ENCODE measurements around the gene OXCT1. TPM values are rescaled to one million over a fixed set of nuclear protein-coding genes. Genes with fewer than 3 reads are reported as not detected.

The OXCT1 gene
- total RNA-seq, 2 experiments from 2014 or later: 110 to 117 TPM

GRCh38 chr5:41891066-41891707 lies 21.0 kb upstream of the OXCT1 start:
- Mint-ChIP-seq H3K36me3 (no peaks in the 10 kb centered on the region), H3K9me3 (no peaks in the 10 kb centered on the region), H3K4me3 (no peak overlapping the region), H3K27me3 (peaks cover 15% of the 10 kb centered on the region), H3K27ac (no peak overlapping the region), H3K4me1 (ENCODE audit: low read depth) (peaks cover 17% of the 10 kb centered on the region)
- no peak for DNase-seq
- POLR2A ChIA-PET: interaction anchor here (0.9 kb wide), 1 partner anchor 13 kb away, joined by 3 read pairs; no protein-coding TSS in a partner anchor
- CTCF ChIA-PET: interaction anchor here (1.0 kb wide), 1 partner anchor 15 kb away, joined by 3 read pairs; no protein-coding TSS in a partner anchor
- intact Hi-C loops (cut with micrococcal nuclease): loop anchor here (2.0 kb wide), 1 partner anchor 16 kb away; no protein-coding TSS in a partner anchor

- H3K36me3 Mint-ChIP-seq: no peaks in the 10 kb centered on the region
- H3K9me3 Mint-ChIP-seq: no peaks in the 10 kb centered on the region
- ChIA-PET POLR2A (interaction anchor here (0.6 to 0.7 kb wide), 2 partner anchors 18 to 59 kb away, joined by 3 read pairs; no protein-coding TSS in a partner anchor), CTCF (no interaction called here)
- no peak for DNase-seq
- intact Hi-C loops (cut with micrococcal nuclease): no loop called here
- H3K27ac Mint-ChIP-seq: no peak overlapping the region
- no peaks in the 10 kb centered on the region for H3K4me1 Mint-ChIP-seq (ENCODE audit: low read depth)
- peaks cover 3% of the 10 kb centered on the region for H3K27me3 Mint-ChIP-seq
- H3K4me3 Mint-ChIP-seq: no peak overlapping the region
These were observed 15.1 kb upstream of the OXCT1 start for GRCh38 chr5:41885286-41885685.

DNA sequence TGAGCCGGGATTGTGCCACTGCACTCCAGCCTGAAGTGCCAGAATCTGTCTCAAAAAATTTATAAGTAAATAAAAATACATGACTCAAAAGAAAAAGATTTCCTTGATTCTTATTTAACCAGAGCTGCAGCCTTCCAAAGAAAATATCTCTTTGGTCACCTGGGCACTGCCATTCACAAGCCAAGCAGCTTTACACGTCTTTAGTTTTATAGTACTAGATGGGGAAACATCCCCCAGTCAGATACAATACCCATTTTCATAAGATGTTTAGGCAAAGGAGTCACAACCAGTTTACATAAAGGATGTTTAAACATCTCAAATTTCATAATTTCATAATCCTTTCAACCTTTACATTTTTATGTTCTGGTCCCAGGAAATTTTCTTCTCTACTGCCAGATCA lies 13.7 kb upstream of the OXCT1 start:
- POLR2A ChIA-PET: no interaction called here
- Mint-ChIP-seq H3K9me3 (no peaks in the 10 kb centered on the region), H3K27ac (no peak overlapping the region), H3K4me1 (ENCODE audit: low read depth) (no peaks in the 10 kb centered on the region), H3K36me3 (no peaks in the 10 kb centered on the region), H3K4me3 (no peak overlapping the region), H3K27me3 (peaks cover 4% of the 10 kb centered on the region)
- intact Hi-C loops (cut with micrococcal nuclease): no loop called here
- DNase-seq: no peak
- CTCF ChIA-PET: no interaction called here

- Mint-ChIP-seq H3K4me3 (no peak overlapping the region), H3K9me3 (no peaks in the 10 kb centered on the region), H3K36me3 (no peaks in the 10 kb centered on the region), H3K27ac (no peak overlapping the region), H3K27me3 (peaks cover 4% of the 10 kb centered on the region), H3K4me1 (ENCODE audit: low read depth) (no peaks in the 10 kb centered on the region)
- CTCF ChIA-PET: no interaction called here
- DNase-seq: no peak
- intact Hi-C loops (cut with micrococcal nuclease): no loop called here
- POLR2A ChIA-PET: no interaction called here
These were observed 13.0 kb upstream of the OXCT1 start for GRCh38 chr5:41883243-41883642.

GRCh38 chr5:41882765-41883164 lies 12.5 kb upstream of the OXCT1 start:
- Mint-ChIP-seq H3K4me3 (no peak overlapping the region), H3K36me3 (no peaks in the 10 kb centered on the region), H3K27me3 (peaks cover 4% of the 10 kb centered on the region), H3K4me1 (ENCODE audit: low read depth) (no peaks in the 10 kb centered on the region), H3K27ac (no peak overlapping the region), H3K9me3 (no peaks in the 10 kb centered on the region)
- ChIA-PET CTCF (no interaction called here), POLR2A (no interaction called here)
- DNase-seq: no peak
- intact Hi-C loops (cut with micrococcal nuclease): no loop called here

DNA sequence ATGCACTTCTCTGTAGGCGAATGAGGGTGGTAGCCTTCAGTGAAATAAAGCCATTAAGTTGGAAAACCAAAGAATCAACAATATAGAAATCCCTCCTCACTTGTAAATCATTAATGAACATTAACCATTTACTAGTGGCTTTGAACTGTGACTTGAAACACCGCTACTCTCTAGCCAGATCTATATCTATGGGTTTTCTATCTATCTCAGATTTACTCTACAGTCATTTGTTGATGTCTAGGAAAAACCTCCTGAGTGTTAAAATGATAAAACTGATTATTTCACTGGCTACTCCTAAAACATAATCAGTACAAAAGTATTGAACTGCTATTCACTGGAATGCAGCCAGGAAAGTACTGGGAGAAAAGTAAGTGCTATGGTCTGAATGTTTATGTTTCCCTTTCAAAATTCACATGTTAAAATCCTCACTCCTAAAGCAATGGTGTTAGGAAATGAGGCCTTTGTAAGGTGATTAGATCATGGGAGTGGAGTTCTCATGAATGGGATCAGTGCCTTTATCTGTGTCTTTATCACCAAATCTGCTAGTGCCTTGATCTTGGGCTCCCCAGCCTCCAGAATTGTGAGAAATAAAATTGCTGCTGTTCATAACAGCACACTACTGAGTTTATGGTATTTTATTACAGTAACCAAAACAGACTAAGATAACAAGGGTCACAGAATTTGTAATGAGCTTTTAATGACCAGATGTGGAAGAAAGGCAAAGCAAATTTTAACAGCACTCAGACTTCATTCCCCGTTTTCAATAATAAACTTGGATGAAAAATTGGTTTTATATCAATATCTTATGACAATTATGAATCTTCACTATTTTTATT lies 8.6 kb upstream of the OXCT1 start:
- Mint-ChIP-seq H3K36me3 (no peaks in the 10 kb centered on the region), H3K27ac (no peak overlapping the region), H3K27me3 (peaks cover 1% of the 10 kb centered on the region), H3K4me3 (no peak overlapping the region), H3K4me1 (ENCODE audit: low read depth) (peaks cover 12% of the 10 kb centered on the region), H3K9me3 (no peaks in the 10 kb centered on the region)
- DNase-seq: no peak
- ChIA-PET POLR2A (no interaction called here), CTCF (no interaction called here)
- intact Hi-C loops (cut with micrococcal nuclease): no loop called here

GRCh38 chr5:41878173-41878572 lies 7.9 kb upstream of the OXCT1 start:
- no peak for DNase-seq
- Mint-ChIP-seq H3K36me3 (no peaks in the 10 kb centered on the region), H3K4me1 (ENCODE audit: low read depth) (peaks cover 13% of the 10 kb centered on the region), H3K27ac (no peak overlapping the region), H3K9me3 (no peaks in the 10 kb centered on the region), H3K4me3 (no peak overlapping the region), H3K27me3 (peaks cover 1% of the 10 kb centered on the region)
- CTCF ChIA-PET: no interaction called here
- intact Hi-C loops (cut with micrococcal nuclease): no loop called here
- POLR2A ChIA-PET: no interaction called here

DNA sequence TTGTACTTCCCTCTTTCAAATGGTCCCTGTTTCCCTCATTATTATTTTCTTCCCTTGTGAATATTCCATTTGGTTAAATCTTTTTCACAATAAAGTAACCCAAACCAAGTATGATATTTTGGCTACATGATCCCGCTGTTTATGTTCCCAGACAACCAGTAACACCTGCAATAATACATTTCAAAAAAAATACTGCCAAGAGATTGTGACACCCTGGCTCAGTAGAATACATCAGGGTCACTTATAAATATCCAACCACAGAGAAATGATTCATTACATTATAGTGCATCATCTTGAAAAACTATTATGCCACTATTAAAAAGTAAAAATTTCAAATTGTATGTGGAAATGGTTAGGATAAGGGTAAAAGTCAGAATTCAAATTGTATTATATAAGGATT lies 7.2 kb upstream of the OXCT1 start:
- Mint-ChIP-seq H3K27ac (no peak overlapping the region), H3K9me3 (no peaks in the 10 kb centered on the region), H3K36me3 (no peaks in the 10 kb centered on the region), H3K27me3 (peaks cover 1% of the 10 kb centered on the region), H3K4me1 (ENCODE audit: low read depth) (peaks cover 13% of the 10 kb centered on the region), H3K4me3 (no peak overlapping the region)
- DNase-seq: no peak
- ChIA-PET CTCF (interaction anchor here (1.4 to 1.9 kb wide), 2 partner anchors 12 to 21 kb away, joined by 3 to 9 read pairs; no protein-coding TSS in a partner anchor), POLR2A (no interaction called here)
- intact Hi-C loops (cut with micrococcal nuclease): no loop called here

- no peak for DNase-seq
- intact Hi-C loops (cut with micrococcal nuclease): no loop called here
- POLR2A ChIA-PET: no interaction called here
- Mint-ChIP-seq H3K4me1 (ENCODE audit: low read depth) (peaks cover 19% of the 10 kb centered on the region), H3K9me3 (no peaks in the 10 kb centered on the region), H3K4me3 (no peak overlapping the region), H3K36me3 (no peaks in the 10 kb centered on the region), H3K27ac (no peak overlapping the region), H3K27me3 (peaks cover 1% of the 10 kb centered on the region)
- CTCF ChIA-PET: interaction anchor here (0.6 to 1.9 kb wide), 6 partner anchors 12 to 49 kb away, joined by 3 to 9 read pairs (median 4); partner anchors contain the start of genes FBXO4 and RIMOC1
These were observed 6.5 kb upstream of the OXCT1 start for GRCh38 chr5:41876678-41877077.

DNA sequence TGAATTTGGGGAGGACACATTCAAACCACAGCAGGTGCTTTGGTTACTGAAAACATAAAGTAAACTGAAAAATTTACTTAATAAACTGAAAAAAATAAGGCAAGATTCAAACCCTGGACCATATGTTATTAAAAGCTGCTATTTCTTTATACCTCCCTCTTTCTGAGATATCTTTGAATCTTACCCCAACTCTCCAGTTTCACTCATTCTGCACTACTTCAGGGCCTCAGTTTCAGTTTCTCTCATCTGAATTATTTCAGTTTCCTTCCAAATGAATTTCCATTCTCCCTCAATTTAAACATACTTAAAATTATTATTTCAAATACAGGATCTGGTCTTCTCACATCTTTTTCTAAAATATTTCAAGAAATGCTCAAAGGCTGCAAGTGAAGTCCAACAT lies 4.9 kb upstream of the OXCT1 start:
- Mint-ChIP-seq H3K9me3 (no peaks in the 10 kb centered on the region), H3K4me3 (no peak overlapping the region), H3K27me3 (peaks cover 1% of the 10 kb centered on the region), H3K36me3 (no peaks in the 10 kb centered on the region), H3K27ac (no peak overlapping the region), H3K4me1 (ENCODE audit: low read depth) (peaks cover 24% of the 10 kb centered on the region)
- DNase-seq: no peak
- intact Hi-C loops (cut with micrococcal nuclease): loop anchor here (2.0 kb wide), 1 partner anchor 16 kb away; no protein-coding TSS in a partner anchor
- ChIA-PET CTCF (interaction anchor here (1.2 to 1.6 kb wide), 3 partner anchors 18 to 20 kb away, joined by 4 to 6 read pairs (median 4); no protein-coding TSS in a partner anchor), POLR2A (interaction anchor here (1.5 kb wide), 1 partner anchor 29 kb away, joined by 4 read pairs; the partner anchor contains the start of gene RIMOC1)

GRCh38 chr5:41874512-41875060 lies 4.4 kb upstream of the OXCT1 start:
- Mint-ChIP-seq H3K36me3 (no peaks in the 10 kb centered on the region), H3K4me1 (ENCODE audit: low read depth) (peaks cover 24% of the 10 kb centered on the region), H3K9me3 (no peaks in the 10 kb centered on the region), H3K27ac (no peak overlapping the region), H3K4me3 (no peak overlapping the region), H3K27me3 (peaks cover 1% of the 10 kb centered on the region)
- CTCF ChIA-PET: interaction anchor here (0.7 to 1.6 kb wide), 4 partner anchors 18 to 50 kb away, joined by 3 to 6 read pairs (median 4); partner anchors contain the start of gene FBXO4
- no peak for DNase-seq
- POLR2A ChIA-PET: interaction anchor here (1.5 kb wide), 1 partner anchor 29 kb away, joined by 4 read pairs; the partner anchor contains the start of gene RIMOC1
- intact Hi-C loops (cut with micrococcal nuclease): loop anchor here (2.0 to 5.0 kb wide), 3 partner anchors 16 to 1248 kb away; partner anchors contain the start of gene ZNF131

GRCh38 chr5:41871852-41872251 lies 1.6 kb upstream of the OXCT1 start:
- H3K9me3 Mint-ChIP-seq: no peaks in the 10 kb centered on the region
- DNase-seq: no peak
- no peaks in the 10 kb centered on the region for H3K27me3 Mint-ChIP-seq
- ChIA-PET POLR2A (no interaction called here), CTCF (interaction anchor here (0.8 to 1.2 kb wide), 2 partner anchors 16 to 53 kb away, joined by 3 to 4 read pairs; partner anchors contain the start of gene FBXO4)
- peaks cover 14% of the 10 kb centered on the region for H3K36me3 Mint-ChIP-seq
- peaks cover 44% of the 10 kb centered on the region for H3K4me1 Mint-ChIP-seq (ENCODE audit: low read depth)
- intact Hi-C loops (cut with micrococcal nuclease): loop anchor here (5.0 kb wide), 2 partner anchors 1120 to 1250 kb away; partner anchors contain the start of gene ZNF131
- H3K27ac Mint-ChIP-seq: no peak overlapping the region
- H3K4me3 Mint-ChIP-seq: no peak overlapping the region

All from activated CD4-positive, alpha-beta memory T cell treated with anti-CD3 and anti-CD28 coated beads for 36 hours (primary cell).